ENCODE measurements around the gene DACT3. TPM values are rescaled to one million over a fixed set of nuclear protein-coding genes. Genes with fewer than 3 reads are reported as not detected.
A peak's percentile ranks its signal among the peaks of the same experiment; 100 is the strongest.

DACT3 gene
- total and polyA plus RNA-seq, 2 of the 13 experiments (the other 11 are each of a cell fraction or from before 2014, with no cell fraction given) = 0.04 TPM; not detected in 1

DNA sequence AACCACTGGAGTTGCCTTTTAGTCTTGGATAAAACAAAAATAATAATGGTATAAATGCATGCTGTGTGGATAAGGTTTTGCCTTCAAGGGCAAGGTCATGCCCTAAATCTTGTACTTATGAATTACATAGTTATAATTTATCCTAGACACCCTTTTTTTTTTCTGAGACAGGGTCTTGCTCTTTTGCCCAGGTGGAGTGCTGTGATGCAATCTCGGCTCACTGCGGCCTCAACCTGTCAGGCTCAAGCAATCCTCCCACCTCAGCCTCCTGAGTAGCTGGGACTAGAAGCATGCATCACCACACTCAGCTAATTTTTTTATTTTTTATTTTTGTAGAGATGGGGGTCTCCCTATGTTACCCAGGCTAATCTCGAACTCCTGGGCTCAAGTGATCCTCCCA is 7.7 kb upstream of the DACT3 start:
- Histone ChIP-seq H3K4me3 (replicated peaks in 1 of 3; ENCODE audit: insufficient read depth in 1 of 3, low read depth in 2 of 3, low read length in 3 of 3) (no peak overlapping the region), H3K79me2 (ENCODE audit: insufficient read depth, low read length) (no peaks in the 10 kb centered on the region), H3K27ac (ENCODE audit: extremely low read length, insufficient read depth, low read length) (no peak overlapping the region), H2AFZ (ENCODE audit: low read length) (no peak overlapping the region), H3K4me2 (ENCODE audit: low read depth, low read length) (no peak overlapping the region), H3K9ac (ENCODE audit: insufficient read depth, low read depth, low read length) (no peak overlapping the region), H3K4me1 (ENCODE audit: insufficient read depth, low read length) (peaks cover 23% of the 10 kb centered on the region), H3K27me3 (ENCODE audit: control insufficient read depth in 1 of 2, insufficient read depth in 2 of 2, low read length in 2 of 2) (no peaks in the 10 kb centered on the region), H3K36me3 (replicated peaks in 1 of 2; ENCODE audit: control insufficient read depth in 1 of 2, insufficient read depth in 2 of 2, low read length in 2 of 2) (peaks cover 0 to 2% of the 10 kb centered on the region in 2 experiments; a peak in 1 of 5 replicates), H4K20me1 (ENCODE audit: insufficient read depth, low read length) (no peaks in the 10 kb centered on the region), H3K9me3 (ENCODE audit: low read length) (no peaks in the 10 kb centered on the region)
- ChIA-PET POLR2A (no interaction called here), CTCF (ENCODE audit: low intra/inter-chr PET ratio, low total read pairs) (no interaction called here)
- no TSS peak for BruUV-seq (replicated peaks)
- in situ Hi-C loops (cut with HindIII; ENCODE audit: extremely low pct_ligation_motif_present, low pct_unique_long_range_greater_than_20kb) = loop anchor here (10.0 kb wide), 1 partner anchor 54 kb away; no protein-coding TSS in a partner anchor
- WGBS (ENCODE audit: low lambda C conversion rate) = 63% methylated on average over 3 of the region's 3 CpGs
- no peak for FAIRE-seq
- no peak for ATAC-seq
- no peak for DNase-seq (ENCODE audit: low spot score)
- TF ChIP-seq, protein P1, sequence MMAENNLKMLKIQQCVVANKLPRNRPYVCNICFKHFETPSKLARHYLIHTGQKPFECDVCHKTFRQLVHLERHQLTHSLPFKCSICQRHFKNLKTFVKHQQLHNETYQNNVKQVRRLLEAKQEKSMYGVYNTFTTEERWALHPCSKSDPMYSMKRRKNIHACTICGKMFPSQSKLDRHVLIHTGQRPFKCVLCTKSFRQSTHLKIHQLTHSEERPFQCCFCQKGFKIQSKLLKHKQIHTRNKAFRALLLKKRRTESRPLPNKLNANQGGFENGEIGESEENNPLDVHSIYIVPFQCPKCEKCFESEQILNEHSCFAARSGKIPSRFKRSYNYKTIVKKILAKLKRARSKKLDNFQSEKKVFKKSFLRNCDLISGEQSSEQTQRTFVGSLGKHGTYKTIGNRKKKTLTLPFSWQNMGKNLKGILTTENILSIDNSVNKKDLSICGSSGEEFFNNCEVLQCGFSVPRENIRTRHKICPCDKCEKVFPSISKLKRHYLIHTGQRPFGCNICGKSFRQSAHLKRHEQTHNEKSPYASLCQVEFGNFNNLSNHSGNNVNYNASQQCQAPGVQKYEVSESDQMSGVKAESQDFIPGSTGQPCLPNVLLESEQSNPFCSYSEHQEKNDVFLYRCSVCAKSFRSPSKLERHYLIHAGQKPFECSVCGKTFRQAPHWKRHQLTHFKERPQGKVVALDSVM (CRISPR knock-in tag; IDR thresholded peaks at IDR 0.05) = peak; percentile 33; the same call in 1 of the 2 replicates
- TF ChIP-seq ZNF350 (CRISPR knock-in tag; IDR thresholded peaks at IDR 0.05; ENCODE audit: borderline replicate concordance, low read depth) = no peak
- intact Hi-C loops (cut with micrococcal nuclease; ENCODE audit: unreplicated experiment) = no loop called here

DNA sequence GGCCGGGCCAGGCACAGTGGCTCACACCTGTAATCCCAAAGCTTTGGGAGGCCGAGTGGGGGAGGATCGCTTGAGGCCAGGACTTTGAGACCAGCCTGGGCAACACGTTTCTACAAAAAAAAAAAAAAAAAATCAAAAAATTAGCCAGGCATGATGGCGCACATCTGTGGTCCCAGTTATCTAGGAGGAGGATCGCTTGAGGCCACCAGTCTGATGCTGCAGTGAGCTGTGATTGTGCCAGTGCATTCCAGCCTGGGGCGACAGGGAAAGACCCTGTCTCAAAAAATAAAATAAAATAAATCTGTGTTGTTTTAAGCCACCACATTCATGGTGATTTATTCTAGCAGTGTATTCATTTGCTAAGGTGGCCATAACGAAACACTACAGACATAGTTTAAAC is 4.1 kb upstream of the DACT3 start:
- no peak overlapping the region for H3K4me3 ChIP-seq (replicated peaks in 1 of 3; ENCODE audit: insufficient read depth in 1 of 3, low read depth in 2 of 3, low read length in 3 of 3)
- TF ChIP-seq, protein P2, sequence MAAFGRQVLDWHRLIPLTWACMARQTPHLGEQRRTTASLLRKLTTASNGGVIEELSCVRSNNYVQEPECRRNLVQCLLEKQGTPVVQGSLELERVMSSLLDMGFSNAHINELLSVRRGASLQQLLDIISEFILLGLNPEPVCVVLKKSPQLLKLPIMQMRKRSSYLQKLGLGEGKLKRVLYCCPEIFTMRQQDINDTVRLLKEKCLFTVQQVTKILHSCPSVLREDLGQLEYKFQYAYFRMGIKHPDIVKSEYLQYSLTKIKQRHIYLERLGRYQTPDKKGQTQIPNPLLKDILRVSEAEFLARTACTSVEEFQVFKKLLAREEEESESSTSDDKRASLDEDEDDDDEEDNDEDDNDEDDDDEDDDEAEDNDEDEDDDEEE (CRISPR knock-in tag; IDR thresholded peaks at IDR 0.05) = no peak
- TF ChIP-seq NR2F6 (IDR thresholded peaks at IDR 0.05) (no peak), NR2F6 (CRISPR knock-in tag; IDR thresholded peaks at IDR 0.05) (no peak), KLF16 (CRISPR knock-in tag; IDR thresholded peaks at IDR 0.05) (no peak)
- CTCF ChIA-PET (ENCODE audit: low intra/inter-chr PET ratio, low total read pairs) = no interaction called here
- peaks cover 37% of the 10 kb centered on the region for H3K4me1 ChIP-seq (ENCODE audit: insufficient read depth, low read length)
- H3K9me3 ChIP-seq (ENCODE audit: low read length) = no peaks in the 10 kb centered on the region
- peaks cover 5% of the 10 kb centered on the region; the same call in 1 of the 2 replicates for H4K20me1 ChIP-seq (ENCODE audit: insufficient read depth, low read length)
- DNase-seq (ENCODE audit: low spot score) (no peak), FAIRE-seq (no peak), ATAC-seq (no peak)
- H3K4me2 ChIP-seq (ENCODE audit: low read depth, low read length) = no peak overlapping the region
- H3K27ac ChIP-seq (ENCODE audit: extremely low read length, insufficient read depth, low read length) = no peak overlapping the region
- POLR2A ChIA-PET = no interaction called here
- BruUV-seq (replicated peaks) = no TSS peak
- H3K9ac ChIP-seq (ENCODE audit: insufficient read depth, low read depth, low read length) = no peak overlapping the region
- WGBS (ENCODE audit: low lambda C conversion rate) = 34% methylated on average over 8 of the region's 8 CpGs
- H2AFZ ChIP-seq (ENCODE audit: low read length) = no peak overlapping the region
- in situ Hi-C loops (cut with HindIII; ENCODE audit: extremely low pct_ligation_motif_present, low pct_unique_long_range_greater_than_20kb) (loop anchor here (10.0 kb wide), 1 partner anchor 50 kb away; no protein-coding TSS in a partner anchor), intact Hi-C loops (cut with micrococcal nuclease; ENCODE audit: unreplicated experiment) (no loop called here)
- H3K36me3 ChIP-seq (replicated peaks in 1 of 2; ENCODE audit: control insufficient read depth in 1 of 2, insufficient read depth in 2 of 2, low read length in 2 of 2) = no peaks in the 10 kb centered on the region
- peaks cover under 1 to 5% of the 10 kb centered on the region in 2 experiments; a peak in 2 of 5 replicates for H3K27me3 ChIP-seq (ENCODE audit: control insufficient read depth in 1 of 2, insufficient read depth in 2 of 2, low read length in 2 of 2)
- no peaks in the 10 kb centered on the region for H3K79me2 ChIP-seq (ENCODE audit: insufficient read depth, low read length)

All from HepG2 (cell line).